Activated T-cell treated with anti-CD3 and anti-CD28 coated beads, Interleukin-2, amount 50 U/mL, for 4 hours (primary cell): Measurements from ENCODE around the gene NAGS. TPM values are rescaled to one million over a fixed set of nuclear protein-coding genes. Genes with fewer than 3 reads are reported as not detected.

Source experiments
- total RNA-seq, 3 donors: library from RNA; stranded (reverse); gene quantifications; one replicate each; pipeline ENCODE4 v1.2.1, GENCODE V29; 2021

Gene NAGS
- total RNA-seq, 3 donors from 2014 or later: 0.25 to 0.52 (median 0.45) TPM

Other genes with a start within 250 kb of the NAGS start
- gene SOST, start 245.8 kb upstream of the NAGS start, total RNA-seq: not detected
- 10 to 100 TPM; 16.9 to 17.4 (median 17.2) TPM for gene DUSP3, start 225.6 kb upstream of the NAGS start, total RNA-seq
- not detected for gene CFAP97D1, start 224.2 kb upstream of the NAGS start, total RNA-seq
- under 1 TPM; 0.24 to 0.94 (median 0.87) TPM for gene MPP3, start 171.5 kb upstream of the NAGS start, total RNA-seq
- not detected for gene CD300LG, start 157.4 kb upstream of the NAGS start, total RNA-seq
- gene MPP2, start 97.1 kb upstream of the NAGS start, total RNA-seq: under 1 TPM; 0.21 to 0.91 (median 0.54) TPM
- not detected for gene PPY, start 62.1 kb upstream of the NAGS start, total RNA-seq
- not detected for gene PYY, start 50.7 kb upstream of the NAGS start, total RNA-seq
- gene TMEM101, start 10.3 kb downstream of the NAGS start, total RNA-seq: 10 to 100 TPM; 20.2 to 23.1 (median 22.5) TPM
- 10 to 100 TPM; 77.6 to 88.2 (median 85.9) TPM for gene LSM12, start 62.0 kb downstream of the NAGS start, total RNA-seq
- 10 to 100 TPM; 24.7 to 28.4 (median 24.9) TPM for gene G6PC3, start 66.1 kb downstream of the NAGS start, total RNA-seq
- 10 to 100 TPM; 14.6 to 19.7 (median 16.2) TPM for gene HDAC5, start 119.0 kb downstream of the NAGS start, total RNA-seq
- gene HROB, start 137.3 kb downstream of the NAGS start, total RNA-seq: 1 to 10 TPM; 6.4 to 9.4 (median 7.9) TPM
- gene ASB16, start 166.1 kb downstream of the NAGS start, total RNA-seq: under 1 TPM in 2 of 3 donors, not detected in 1; 0.08 to 0.11 TPM
- 10 to 100 TPM; 15.2 to 19.6 (median 17.9) TPM for gene TMUB2, start 182.3 kb downstream of the NAGS start, total RNA-seq
- 100 to 1,000 TPM; 101 to 111 (median 110) TPM for gene ATXN7L3, start 195.3 kb downstream of the NAGS start, total RNA-seq
- gene UBTF, start 215.1 kb downstream of the NAGS start, total RNA-seq: 100 to 1,000 TPM; 147 to 158 (median 154) TPM